ENCODE data around the gene TMEM131L.
"Not testable (repeated sequence)": the region's sequence is repeated elsewhere in the genome, so short reads cannot be mapped to it uniquely, and the experiment has no call there.

TMEM131L gene

GRCh38 chr4:153506341-153507309 is 40.5 kb downstream of the TMEM131L start:
- DNase-seq (ENCODE audit: low read depth, low spot score), result peak; percentile 50

- DNase-seq (ENCODE audit: low read depth, low spot score), result no peak
Measured at GRCh38 chr4:153507310-153508073, 41.3 kb downstream of the TMEM131L start.

GRCh38 chr4:153509212-153509611 is 43.1 kb downstream of the TMEM131L start:
- not testable (repeated sequence) for DNase-seq (ENCODE audit: low read depth, low spot score)

DNA sequence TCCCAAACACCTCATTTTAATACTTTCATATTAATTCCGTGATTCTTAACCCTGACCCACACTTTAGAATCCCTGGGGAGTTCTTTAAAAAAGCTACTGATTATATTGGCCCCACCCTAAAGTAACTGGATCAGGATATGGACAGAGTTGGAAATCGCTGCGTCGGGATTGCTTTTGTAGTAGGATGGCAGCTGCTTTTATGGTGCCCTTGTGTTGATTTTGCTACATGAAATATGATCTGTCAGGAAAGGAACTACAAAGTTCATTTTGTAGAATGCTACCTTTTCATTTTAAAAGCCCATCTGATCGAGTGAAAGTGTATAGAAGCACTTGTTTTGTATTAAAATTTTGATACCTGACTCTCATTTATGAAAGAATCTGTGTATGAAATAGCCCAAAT is 43.6 kb downstream of the TMEM131L start:
- no peak for DNase-seq (ENCODE audit: low read depth, low spot score)

DNA sequence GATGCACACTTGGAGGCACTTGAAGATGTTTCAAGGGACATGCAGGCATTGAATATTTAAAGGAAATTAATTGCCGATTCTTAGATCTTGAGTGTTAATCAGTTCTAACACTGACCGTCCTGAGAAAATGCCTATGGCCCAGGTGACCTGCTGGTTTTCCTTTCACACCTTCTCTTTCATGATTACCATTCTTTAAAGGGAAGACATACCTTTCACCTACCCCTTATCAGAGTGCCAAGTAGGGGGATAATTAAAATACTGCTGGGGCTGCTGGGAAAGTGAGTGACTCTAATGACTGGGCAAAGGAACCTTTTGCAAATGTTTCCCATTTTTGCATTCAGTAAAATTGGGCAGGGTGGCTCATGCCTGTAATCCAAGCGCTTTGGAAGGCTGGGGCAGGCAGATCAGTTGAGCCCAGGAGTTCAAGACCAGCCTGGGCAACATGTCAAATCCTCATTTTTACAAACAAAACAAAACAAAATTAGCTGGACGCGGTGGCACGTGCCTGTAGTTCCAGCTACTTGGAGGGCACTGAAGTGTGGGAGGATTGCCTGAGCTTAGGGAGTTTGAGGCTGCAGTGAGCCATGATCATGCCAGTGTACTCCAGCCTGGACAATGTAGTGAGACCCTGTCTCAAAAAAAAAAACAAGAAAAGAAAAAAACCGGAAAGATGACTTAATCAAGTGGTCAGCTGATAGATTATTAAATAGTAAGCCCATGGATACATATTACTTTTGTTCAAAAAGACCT is 44.3 kb downstream of the TMEM131L start:
- no peak for DNase-seq (ENCODE audit: low read depth, low spot score)

DNA sequence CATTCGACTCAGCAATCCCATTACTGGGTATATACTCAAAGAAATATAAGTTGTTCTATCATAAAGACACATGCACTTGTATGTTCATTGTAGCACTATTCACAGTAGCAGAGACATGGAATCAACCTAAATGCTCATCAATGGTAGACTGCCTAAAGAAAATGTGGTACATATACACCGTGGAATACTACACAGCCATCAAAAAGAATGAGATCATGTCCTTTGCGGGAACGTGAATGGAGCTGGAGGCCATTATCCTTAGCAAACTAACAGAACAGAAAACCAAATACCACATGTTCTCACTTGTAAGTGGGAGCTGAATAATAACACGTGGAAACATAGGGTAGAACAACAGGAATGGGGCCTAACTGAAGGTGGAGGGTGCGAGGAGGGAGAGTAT is 44.9 kb downstream of the TMEM131L start:
- DNase-seq (ENCODE audit: low read depth, low spot score), result no peak

- DNase-seq (ENCODE audit: low read depth, low spot score), result no peak
Measured at GRCh38 chr4:153512162-153512852, 46.1 kb downstream of the TMEM131L start.

DNA sequence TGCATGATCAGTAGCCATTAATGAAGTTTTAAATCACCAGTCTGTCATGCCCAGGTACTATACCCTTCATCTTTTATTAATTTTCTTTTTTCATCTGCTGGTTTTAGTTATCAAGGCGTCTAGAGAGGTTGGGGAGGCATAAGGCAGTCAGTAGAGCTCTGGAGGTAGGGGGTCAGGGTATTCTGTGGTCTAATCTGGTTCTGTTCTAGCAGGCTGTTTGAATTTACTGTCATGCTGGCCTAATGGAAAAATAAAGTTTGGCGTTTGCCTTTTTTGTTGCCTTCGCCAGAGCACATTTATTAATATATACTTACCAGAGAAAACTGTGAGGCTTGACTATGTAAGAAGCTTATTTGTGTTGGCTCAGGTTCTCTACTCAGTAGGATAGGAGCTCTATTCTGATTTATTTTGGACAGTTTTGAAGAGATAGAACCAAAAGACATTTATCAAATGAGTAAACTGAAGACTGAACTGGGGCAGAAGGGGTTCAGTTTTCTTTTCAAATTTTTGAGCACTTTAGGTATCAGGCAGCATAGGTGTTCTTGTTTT is 46.9 kb downstream of the TMEM131L start:
- DNase-seq (ENCODE audit: low read depth, low spot score), result no peak

- no peak for DNase-seq (ENCODE audit: low read depth, low spot score)
Measured at GRCh38 chr4:153513596-153513995, 47.4 kb downstream of the TMEM131L start.

DNA sequence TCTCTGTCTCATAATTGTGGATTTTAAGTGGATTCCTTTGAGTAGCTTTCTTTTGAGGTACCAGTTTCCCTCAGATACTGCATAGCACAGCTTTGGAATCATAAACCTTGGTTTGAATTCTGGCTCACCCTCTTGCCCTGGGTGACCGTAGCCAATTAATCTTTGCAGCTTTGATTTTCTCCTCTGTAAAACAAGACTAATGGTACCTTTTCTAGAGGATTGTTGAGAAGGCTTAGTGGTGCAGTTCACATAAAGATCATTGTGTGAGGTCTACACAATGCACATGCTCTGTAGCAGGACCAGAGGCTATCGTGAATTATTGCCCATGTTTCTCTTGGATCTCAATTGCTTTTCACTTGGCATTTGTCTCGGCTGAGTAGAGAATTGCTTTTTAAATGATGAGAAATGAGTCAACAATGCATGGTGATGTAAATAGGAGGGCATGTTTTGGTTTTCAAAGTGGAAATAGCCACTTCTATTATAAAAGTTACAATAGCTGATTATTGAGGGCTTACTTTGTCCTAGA is 47.9 kb downstream of the TMEM131L start:
- DNase-seq (ENCODE audit: low read depth, low spot score), result peak; percentile 92

DNA sequence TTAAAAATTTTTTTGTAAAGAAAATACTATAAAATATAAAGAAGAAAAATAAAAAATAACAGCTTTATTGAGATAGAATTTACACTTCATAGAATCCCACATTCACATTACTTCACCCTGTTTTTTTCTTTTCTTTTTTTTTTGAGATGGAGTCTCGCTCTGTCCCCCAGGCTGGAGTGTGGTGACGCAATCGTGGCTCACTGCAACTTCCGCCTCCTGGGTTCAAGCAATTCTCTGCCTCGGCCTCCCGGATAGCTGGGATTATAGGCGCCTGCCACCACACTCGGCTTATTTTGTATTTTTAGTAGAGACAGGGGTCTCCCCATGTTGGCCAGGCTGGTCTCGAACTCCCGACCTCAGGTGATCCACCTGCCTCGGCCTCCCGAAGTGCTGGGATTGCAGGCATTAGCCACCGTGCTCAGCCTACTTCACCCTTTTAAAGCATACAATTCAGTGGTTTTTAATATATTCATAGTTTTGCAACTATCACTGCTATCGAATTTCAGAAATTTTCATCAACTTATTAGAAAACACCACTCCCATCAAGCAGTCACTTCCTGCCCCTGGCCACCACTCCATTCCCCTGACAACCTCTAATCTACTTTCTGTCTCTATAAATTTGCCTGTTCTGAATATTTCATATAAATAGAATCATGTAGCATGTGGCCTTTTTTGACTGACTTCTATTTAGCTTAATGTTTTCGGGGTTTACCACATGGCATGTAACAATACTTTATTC is 48.7 kb downstream of the TMEM131L start:
- no peak for DNase-seq (ENCODE audit: low read depth, low spot score)

DNA sequence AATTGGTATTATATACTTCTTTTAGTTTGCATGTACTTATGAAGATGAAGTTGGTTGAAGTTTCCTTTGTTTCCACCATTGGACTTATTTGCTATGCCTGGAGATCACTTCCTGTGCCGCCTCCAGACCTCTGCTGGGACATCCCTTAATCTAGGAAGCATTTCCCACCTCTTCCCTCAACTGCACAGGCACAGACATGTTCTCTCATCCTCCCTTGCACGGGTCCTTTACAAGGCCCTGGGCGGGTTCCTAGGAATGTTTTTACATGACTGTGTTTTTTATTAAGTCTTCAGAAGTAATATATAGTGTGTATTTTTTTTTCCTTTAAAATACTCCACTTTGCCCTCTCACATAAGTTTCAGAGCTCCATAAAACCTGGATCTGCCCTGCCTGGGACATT is 51.0 kb downstream of the TMEM131L start:
- no peak for DNase-seq (ENCODE audit: low read depth, low spot score)

DNA sequence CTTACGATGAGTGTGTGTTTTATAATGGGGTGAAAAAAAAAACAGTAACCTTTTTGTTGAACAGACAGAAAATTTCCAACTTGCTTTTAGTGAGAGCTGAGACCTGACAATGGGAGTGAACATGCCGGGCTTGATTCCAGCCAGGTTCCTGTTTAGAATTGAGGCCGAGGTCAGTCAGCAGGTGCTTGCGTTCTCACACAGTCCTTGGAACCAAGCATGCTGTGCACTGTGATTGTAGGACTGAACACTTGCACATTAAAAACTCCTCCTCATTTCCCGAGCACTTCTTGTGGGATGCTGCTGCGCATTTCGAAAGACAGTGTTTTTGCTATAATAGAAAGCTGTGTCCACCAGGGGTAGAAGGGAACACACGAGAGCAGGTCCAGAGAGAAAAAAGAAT is 51.8 kb downstream of the TMEM131L start:
- DNase-seq (ENCODE audit: low read depth, low spot score), result no peak

- no peak for DNase-seq (ENCODE audit: low read depth, low spot score)
Measured at GRCh38 chr4:153518637-153519389, 52.7 kb downstream of the TMEM131L start.

DNA sequence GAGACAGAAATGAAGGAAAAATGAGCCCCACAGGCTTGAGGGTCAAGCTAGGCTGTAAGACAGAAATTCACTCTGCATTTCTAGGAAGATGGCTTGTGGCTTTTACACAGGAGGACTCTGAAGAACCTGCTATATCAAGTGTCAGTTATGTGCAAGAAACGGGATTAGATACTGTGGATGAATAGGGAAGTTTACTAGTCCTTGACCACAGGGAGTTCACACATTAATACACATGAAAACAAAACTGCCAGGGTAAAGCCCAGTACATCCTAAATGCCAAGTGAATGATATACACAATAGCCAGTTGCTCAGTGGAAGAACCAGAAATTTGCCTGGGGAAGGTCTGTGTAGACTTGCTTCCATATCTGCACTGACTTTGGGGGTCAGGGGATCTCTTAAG is 53.5 kb downstream of the TMEM131L start:
- DNase-seq (ENCODE audit: low read depth, low spot score), result no peak

GRCh38 chr4:153520227-153520626 is 54.1 kb downstream of the TMEM131L start:
- no peak for DNase-seq (ENCODE audit: low read depth, low spot score)

GRCh38 chr4:153520801-153521329 is 54.7 kb downstream of the TMEM131L start:
- DNase-seq (ENCODE audit: low read depth, low spot score), result no peak

DNA sequence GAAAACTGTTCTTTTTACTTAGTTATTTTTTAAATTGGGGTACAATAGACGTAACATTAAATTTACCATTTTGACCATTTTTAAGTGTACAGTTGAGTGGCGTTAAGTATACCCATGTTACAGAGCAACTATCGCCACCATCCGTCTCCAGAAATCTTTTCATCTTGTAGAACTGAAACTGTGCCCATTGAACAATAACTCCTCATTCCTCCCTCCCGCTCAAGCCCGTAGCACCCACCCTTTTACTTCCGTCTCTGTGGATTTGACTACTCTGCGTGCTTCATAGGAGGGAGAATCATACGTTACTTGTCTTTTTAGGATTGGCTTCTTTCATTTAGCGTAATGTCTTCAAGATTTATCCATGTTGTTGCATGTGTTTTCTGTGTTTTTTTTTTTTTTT is 55.3 kb downstream of the TMEM131L start:
- DNase-seq (ENCODE audit: low read depth, low spot score), result no peak

Measured in astrocyte of the hippocampus (primary cell).